Mononuclear cell (primary cell): ENCODE results near the gene ANXA6. TPM values are rescaled to one million over a fixed set of nuclear protein-coding genes. Genes with fewer than 3 reads are reported as not detected.

Source experiments
- H3K27me3 ChIP-seq: 2 replicates; pipeline ENCODE4 v1.6.0; 2011; ENCODE audit warnings: low read length, control low read depth; ENCODE audit not compliant: insufficient read depth
- H3K4me1 ChIP-seq: 2 replicates; pipeline ENCODE4 v1.5.1; 2011; ENCODE audit warnings: mild to moderate bottlenecking, low read length, control low read depth; ENCODE audit not compliant: insufficient read depth
- H3K4me3 ChIP-seq: 2 replicates; pipeline ENCODE4 v1.5.1; 2011; ENCODE audit warnings: mild to moderate bottlenecking, low read length, moderate library complexity
- H3K9me3 ChIP-seq: 2 replicates; pipeline ENCODE4 v1.5.1; 2011; ENCODE audit warnings: low read depth, mild to moderate bottlenecking, control low read depth, low read length
- total RNA-seq: library from RNA; depleted of rRNA; stranded (reverse); fragments of >200 nt; gene quantifications from one replicate; pipeline ENCODE4 v1.2.3, GENCODE V29; 2012

Gene ANXA6
- total RNA-seq, 1 donor = 127 TPM

DNA sequence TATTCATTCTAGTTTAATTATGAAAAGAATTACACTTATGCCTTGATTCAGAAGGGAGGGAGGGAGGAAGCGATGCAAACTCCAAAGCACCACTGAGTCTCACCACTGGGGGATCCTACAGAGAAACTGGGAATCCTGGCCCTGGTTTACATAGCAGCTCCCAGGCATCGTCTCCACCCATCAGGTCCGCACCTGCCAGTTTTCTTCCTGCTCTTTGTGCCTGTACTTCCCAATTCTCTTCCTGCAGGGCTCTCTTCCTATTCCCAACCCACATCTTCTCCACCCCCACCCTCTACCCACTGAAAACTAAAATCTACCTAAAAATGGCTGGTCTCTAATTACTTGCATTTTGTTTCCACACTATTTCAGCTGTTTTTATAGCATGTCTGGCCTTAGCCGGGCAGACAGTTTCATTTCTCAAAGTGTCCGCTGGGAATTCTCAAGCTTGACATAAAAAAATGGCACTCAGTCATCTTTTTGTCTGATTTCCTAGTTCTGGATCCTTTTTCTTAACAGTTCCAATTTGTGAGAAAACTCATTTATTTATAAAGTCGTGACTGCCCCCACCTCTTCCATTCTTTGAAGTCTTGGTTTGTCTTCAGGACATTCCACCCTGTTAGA is 75.2 kb downstream of the ANXA6 start:
- H3K4me3 ChIP-seq = no peak overlapping the region
- no peaks in the 10 kb centered on the region for H3K9me3 ChIP-seq
- H3K27me3 ChIP-seq = no peaks in the 10 kb centered on the region
- peaks cover 85% of the 10 kb centered on the region for H3K4me1 ChIP-seq

DNA sequence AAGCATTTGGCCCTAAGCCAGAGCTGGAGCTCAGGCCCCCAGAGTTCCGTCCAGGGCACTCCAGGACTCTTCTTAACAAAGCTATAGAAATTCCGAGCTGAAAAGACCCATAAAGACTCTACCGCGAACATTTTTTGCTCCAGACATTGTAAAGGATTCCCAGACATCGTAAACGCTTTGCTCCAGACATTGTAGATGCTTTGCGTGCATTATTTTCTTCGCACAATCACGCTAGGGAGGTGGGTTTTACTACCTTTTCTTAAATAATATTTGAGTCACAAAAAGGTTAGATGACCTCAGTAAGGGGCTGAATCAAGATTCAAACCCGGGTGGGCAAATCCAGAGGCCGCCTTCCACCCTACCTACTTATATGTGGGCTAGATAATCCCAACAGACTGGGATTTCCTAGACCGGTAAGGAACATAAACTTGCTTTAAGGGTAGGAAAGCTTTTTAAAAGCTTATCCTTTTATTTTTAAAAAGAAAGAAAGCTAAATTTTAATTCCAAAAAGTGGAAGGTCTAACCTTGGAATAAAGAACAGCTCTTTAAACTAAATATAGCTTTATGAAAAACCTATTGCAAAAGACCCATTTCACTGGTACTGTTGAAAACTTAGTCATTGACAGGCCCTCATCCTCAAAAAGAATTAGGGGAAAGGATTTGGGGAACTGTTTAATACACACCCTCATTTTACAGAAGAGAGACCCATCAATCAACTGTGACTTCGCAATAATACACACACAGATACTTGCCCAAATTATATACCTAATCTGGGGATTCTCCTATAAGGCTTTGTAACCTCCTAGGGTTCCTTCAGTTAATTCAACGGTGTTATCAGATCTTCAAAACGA is 75.9 kb downstream of the ANXA6 start:
- Histone ChIP-seq H3K27me3 (no peaks in the 10 kb centered on the region), H3K4me1 (peaks cover 85% of the 10 kb centered on the region), H3K4me3 (peak overlapping the region; percentile 83), H3K9me3 (no peaks in the 10 kb centered on the region)

DNA sequence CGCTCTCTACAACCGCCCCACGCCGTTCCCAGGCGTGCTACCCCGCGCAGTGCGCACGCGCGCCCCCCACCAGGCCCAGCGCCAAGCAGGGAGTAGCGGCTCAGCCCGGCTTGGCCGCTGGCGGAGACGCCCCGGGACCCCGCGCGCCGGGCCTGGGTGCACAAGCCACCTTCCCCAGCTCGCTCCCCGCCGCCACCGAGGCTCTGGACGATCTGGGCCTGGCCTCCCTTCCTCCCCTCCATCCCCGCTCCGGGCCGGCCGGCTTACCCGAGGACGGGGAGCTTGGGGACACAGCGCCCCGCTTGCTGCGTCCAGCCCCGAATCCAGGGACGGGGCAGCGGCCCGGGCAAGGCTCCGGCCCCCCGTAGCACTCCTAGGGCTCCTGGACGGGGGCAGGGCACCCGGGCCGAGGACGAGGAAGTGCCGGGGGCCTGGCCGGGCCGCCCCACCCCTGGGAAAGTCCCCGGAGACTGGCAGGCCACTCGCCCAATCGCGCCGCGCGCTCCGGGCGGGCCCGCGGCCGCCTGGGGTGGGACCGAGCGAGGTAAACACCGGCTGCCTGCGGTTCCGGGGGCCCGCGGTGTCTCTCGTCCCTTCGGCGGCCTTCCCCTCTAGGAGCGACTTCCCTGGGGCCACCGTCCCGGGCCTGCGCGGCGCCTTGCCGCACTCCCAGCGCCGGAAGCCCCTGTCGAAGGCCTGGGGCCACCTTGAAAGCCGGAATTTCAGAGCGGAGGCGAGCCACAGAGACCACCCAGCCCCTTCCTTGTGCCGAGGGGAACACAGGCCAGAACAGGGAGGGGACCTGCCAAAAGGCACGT is 76.8 kb downstream of the ANXA6 start, which contains the start of gene TNIP1:
Gene TNIP1 (minus strand): TSS at position 422 of the 818 bp plus-strand sequence. CDS start 15,939 bp downstream, outside the sequence.
- H3K4me3 ChIP-seq = peak within 1 kb of the TSS; percentile 83
- peaks cover 85% of the 10 kb centered on the region for H3K4me1 ChIP-seq
- H3K27me3 ChIP-seq = no peaks in the 10 kb centered on the region
- no peaks in the 10 kb centered on the region for H3K9me3 ChIP-seq

DNA sequence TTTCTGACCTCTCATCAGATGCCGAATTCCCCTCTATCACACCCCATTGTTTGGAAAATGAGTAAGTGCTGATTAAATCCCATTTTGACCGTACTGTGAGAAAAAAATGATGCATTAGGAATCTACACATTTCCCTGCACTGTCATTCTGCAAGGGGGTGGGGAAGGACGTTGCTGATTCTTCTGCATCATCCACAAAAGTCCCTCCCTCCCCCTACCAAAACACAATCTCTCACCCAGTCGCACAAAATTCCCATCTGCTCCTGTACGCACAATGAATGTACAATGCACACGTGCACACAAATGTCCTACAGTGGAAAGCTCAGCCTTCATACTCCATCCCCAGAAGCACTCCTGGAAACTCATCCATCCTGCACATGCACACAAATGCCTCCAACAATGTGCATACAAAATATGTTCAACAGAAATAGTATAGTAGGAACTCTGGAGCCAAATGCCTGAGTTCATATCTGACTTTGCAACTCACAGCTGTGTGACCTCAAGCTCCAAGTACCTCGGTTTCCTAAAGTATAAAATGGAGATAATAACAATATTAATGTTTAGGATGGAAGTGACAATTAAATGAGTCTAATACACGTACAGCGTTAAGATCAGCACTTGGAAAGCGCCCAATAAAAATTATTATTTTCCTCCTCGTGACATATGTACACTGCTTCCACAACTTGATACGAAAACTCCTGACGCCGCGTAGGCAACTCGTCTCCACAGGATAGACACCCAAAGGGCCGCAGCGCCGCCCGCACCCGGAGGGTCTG is 77.6 kb downstream of the ANXA6 start:
- H3K27me3 ChIP-seq = no peaks in the 10 kb centered on the region
- H3K4me1 ChIP-seq = peaks cover 85% of the 10 kb centered on the region
- peak overlapping the region; percentile 83 for H3K4me3 ChIP-seq
- no peaks in the 10 kb centered on the region for H3K9me3 ChIP-seq

DNA sequence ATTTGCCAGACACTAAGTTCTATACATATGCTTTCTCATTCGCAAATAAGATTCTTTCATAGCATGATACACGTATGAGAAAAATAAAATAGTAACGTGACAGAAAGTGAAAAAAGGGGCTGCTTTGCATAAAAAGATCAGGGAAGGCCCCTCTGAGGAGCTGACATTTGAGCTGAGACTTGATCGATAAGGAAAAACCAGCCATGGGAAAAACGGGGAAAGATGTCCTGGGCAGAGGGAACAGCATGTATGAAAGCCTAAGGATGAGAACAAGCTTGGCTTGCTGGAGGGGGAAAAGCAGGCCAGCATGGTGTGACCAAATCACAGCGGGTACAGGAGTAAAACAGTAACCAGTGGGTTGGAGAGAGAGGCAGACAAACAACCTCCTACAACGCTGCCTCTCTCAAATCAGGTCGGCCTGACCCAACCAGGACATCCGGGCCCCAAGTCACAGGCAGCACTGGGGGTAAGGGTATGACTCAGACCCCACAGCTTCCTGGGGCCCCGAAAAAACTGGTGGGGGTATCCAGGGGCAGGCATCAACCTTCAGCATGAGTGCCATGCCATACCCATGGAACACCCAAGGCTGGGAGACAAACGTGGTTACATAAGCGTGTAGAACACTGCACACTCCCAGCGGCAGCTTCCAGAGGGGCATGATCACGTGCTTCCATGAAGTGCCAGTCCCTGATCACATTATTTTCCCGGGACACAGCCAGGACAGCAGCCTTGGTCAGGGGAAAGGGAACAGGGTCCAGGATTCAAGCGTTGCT is 78.9 kb downstream of the ANXA6 start:
- Histone ChIP-seq H3K4me3 (peak overlapping the region; percentile 12), H3K9me3 (no peaks in the 10 kb centered on the region), H3K4me1 (peaks cover 83% of the 10 kb centered on the region), H3K27me3 (no peaks in the 10 kb centered on the region)

DNA sequence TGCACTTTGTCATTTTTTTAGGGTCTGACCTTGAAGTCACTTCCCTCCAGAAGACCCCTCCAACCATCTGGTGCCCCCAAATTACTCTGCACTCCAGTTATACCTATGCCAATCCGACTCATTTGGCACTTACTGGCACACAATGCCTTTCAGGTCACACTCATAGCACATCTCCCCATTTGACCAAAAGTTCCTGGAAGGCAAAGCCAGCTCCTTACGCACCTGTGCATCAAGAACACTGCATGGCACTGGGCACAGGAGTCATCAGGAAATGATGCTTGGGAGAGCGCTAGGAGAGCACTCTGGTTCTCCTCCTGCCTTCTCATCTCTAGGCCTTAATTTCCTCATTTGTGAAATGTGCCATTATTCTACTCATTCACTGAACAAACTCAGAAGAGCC is 79.6 kb downstream of the ANXA6 start:
- no peaks in the 10 kb centered on the region for H3K9me3 ChIP-seq
- H3K4me1 ChIP-seq = peaks cover 76% of the 10 kb centered on the region
- no peak overlapping the region for H3K4me3 ChIP-seq
- no peaks in the 10 kb centered on the region for H3K27me3 ChIP-seq

DNA sequence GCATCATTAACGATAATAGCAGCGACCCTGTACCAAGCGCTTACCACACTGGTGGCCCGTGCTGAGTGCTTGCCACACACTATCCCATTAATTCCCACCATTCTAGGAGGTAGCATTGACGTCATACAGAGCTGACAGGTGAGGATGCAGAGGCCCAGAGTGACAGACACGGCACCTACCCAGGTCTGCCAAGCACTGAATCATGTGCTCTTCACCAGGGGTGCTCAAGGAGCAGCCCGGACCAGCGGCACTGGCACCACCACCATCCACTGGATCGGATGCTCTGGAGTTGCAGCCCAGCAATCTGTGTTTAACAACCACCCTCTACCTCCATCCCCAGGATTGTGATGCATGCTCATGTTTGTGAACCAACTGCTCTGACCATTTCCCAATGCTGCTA is 80.2 kb downstream of the ANXA6 start:
- Histone ChIP-seq H3K9me3 (no peaks in the 10 kb centered on the region), H3K27me3 (no peaks in the 10 kb centered on the region), H3K4me3 (no peak overlapping the region), H3K4me1 (peaks cover 70% of the 10 kb centered on the region)

DNA sequence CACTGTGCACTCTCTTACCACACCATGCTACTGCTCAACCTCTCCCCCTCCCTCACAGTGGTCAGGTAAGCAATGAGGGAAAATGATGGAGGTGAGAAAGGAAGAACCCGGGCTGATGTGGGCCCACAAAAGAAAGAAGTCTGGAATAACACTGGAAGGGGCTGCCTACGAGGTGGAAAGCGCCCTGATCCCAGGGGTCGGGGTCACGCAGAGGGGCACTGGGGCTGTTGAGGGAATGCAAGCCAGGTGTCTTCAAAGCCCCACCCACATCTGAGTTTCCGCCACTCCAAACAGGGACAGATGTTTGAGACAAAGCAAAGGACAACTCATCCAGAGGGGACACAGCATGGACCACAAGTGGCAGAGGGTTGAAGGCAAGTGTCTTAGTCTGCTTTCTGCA is 81.0 kb downstream of the ANXA6 start:
- peaks cover 62% of the 10 kb centered on the region for H3K4me1 ChIP-seq
- H3K9me3 ChIP-seq = no peaks in the 10 kb centered on the region
- no peaks in the 10 kb centered on the region for H3K27me3 ChIP-seq
- no peak overlapping the region for H3K4me3 ChIP-seq

DNA sequence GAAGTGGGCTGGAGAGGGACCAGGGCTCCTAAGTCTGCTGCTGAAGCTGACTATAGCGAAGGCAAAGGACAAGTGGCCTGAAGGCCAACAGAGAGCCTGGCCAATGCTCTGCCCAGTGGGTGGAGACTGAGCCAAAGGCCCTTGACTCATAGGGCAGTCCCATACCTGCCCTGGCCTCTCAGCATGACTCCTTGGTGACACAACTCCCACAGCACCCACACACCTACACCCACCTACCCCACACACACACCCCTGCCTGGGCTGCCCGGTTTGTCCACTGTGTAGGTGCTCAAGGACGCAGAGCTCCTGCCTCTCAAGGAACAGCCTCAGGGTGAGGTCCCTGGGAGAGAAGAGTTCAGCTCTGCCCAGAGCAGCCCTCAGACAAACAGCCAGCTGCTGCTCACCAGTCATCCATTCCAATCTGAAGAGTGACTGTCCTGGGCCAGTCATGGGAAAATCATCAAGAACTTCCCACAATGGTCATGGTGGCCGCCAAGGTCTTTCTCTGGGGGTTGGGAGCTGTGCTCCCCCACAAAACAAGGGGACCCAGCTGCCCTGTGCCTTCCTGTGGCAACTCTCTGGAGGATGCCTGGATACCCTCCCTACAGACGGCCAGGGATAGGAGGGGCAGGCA is 81.8 kb downstream of the ANXA6 start:
- H3K27me3 ChIP-seq = no peaks in the 10 kb centered on the region
- no peaks in the 10 kb centered on the region for H3K9me3 ChIP-seq
- no peak overlapping the region for H3K4me3 ChIP-seq
- peaks cover 64% of the 10 kb centered on the region for H3K4me1 ChIP-seq

DNA sequence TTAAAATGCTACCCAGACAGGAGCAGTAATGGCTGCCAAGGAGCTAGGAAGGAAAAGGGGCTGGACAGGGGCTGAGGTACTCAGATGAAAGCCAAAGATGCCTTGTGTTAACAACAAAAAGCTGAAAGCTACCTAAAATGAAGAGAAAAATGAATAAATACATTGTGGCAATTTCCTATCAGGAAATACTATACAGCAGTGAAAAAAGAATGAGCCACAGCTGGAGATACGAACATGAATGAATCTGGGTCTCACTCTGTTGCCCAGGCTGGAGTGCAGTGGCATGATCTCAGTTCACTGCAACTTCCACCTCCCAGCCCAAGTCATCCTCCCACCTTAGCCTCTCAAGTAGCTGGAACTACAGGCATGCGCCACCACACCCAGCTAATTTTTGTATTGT is 83.0 kb downstream of the ANXA6 start:
- Histone ChIP-seq H3K9me3 (no peaks in the 10 kb centered on the region), H3K4me1 (peaks cover 68% of the 10 kb centered on the region), H3K4me3 (no peak overlapping the region), H3K27me3 (no peaks in the 10 kb centered on the region)

DNA sequence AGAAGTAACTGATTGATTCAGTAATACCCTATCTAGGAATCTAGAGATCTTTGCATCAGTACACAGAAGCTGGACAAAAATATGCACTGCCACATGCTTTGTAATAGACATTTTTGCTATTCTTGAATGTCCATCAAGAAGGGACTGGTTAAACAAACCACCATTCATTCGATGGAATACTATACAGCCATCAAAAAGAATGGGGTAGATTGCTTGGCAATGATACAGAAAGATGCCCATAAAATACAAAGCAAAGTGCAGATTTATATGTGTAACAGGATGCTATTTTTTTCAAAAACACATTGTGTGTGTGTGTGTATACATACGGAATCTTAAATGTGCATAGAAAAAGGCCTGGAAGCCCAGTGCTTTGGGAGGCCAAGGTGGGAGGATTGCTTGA is 84.3 kb downstream of the ANXA6 start:
- Histone ChIP-seq H3K4me1 (peaks cover 68% of the 10 kb centered on the region), H3K9me3 (no peaks in the 10 kb centered on the region), H3K27me3 (no peaks in the 10 kb centered on the region), H3K4me3 (no peak overlapping the region)

DNA sequence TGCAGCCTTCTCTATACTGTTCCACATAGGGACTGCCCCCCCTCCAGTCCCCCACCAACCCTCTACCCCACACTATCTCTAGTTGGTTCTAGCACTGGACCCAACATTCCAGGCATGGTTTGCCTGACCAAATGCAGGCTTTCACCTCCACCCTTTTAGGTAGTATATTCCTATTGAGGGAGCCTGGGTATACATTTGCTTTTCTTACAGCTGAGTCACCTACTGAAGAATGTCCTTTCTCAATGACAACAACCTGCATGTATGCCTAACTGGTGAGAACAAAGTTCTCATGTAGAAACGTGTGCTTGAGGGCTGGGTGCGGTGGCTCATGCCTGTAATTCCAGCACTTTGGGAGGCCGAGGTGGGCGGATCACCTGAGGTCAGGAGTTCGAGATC is 85.0 kb downstream of the ANXA6 start:
- no peaks in the 10 kb centered on the region for H3K9me3 ChIP-seq
- no peak overlapping the region for H3K4me3 ChIP-seq
- H3K27me3 ChIP-seq = no peaks in the 10 kb centered on the region
- H3K4me1 ChIP-seq = peaks cover 68% of the 10 kb centered on the region

DNA sequence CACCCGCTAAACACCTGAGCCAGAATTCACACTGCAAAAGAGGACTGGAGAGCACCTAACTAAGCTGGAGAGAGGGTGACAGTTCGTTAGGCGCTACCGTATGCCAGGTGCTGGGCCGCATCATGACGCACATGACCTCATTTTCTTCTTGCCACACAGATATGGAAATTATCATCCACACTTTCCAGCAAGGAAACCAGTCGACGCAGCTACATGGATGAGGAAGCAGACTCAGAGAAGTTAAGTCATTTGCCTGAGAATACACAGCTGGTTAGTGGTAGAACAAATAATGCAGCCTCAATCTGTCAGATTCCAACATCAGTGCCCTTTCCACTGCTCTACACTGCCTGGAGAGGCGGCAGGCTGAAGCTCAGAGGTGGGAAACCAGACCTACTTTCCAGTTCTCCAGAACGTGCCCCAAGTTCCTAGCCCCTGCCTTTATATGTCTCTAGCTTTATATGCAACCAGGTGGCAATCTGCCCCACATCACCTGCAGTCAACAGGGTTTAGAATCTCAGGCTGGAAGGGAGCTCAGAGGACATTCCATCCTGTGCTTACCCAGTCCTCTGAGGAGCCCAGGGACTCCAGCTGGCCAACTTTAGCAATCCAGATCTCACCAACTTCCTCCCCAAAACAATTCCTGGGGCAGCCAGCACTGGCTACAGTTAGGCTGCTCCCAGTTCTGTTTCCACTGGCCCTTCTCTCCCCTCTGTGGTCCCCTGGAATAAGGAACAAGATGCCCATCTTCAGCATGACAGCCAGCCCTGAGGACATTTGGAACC is 85.5 kb downstream of the ANXA6 start:
- no peaks in the 10 kb centered on the region for H3K9me3 ChIP-seq
- H3K4me3 ChIP-seq = no peak overlapping the region
- peaks cover 64% of the 10 kb centered on the region for H3K4me1 ChIP-seq
- no peaks in the 10 kb centered on the region for H3K27me3 ChIP-seq
